Measurements from ENCODE around the gene NGEF.

Gene NGEF

GRCh38 chr2:232994446-232994845, 18.6 kb downstream of the NGEF start:
- DNase-seq = no peak

- DNase-seq = no peak
Measured at GRCh38 chr2:232993231-232993821, 19.7 kb downstream of the NGEF start.

DNA sequence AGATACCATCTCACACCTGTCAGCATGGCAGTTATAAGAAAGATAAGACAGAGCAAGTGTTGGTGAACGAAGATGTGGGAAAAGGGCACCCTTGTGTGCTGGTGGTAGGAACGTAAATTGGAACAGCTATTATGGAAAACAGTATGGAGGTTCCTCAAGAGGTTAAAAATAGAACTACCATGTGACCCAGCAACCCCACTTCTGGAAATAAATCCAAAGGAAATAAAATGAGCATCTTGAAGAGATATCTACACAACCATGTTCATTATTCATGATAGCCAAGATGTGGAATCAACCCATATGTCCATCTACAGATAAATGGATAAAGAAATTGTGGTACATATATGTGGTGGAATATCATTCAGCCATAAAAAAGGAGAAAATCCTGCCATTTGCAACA, 26.9 kb downstream of the NGEF start:
- DNase-seq = no peak

DNA sequence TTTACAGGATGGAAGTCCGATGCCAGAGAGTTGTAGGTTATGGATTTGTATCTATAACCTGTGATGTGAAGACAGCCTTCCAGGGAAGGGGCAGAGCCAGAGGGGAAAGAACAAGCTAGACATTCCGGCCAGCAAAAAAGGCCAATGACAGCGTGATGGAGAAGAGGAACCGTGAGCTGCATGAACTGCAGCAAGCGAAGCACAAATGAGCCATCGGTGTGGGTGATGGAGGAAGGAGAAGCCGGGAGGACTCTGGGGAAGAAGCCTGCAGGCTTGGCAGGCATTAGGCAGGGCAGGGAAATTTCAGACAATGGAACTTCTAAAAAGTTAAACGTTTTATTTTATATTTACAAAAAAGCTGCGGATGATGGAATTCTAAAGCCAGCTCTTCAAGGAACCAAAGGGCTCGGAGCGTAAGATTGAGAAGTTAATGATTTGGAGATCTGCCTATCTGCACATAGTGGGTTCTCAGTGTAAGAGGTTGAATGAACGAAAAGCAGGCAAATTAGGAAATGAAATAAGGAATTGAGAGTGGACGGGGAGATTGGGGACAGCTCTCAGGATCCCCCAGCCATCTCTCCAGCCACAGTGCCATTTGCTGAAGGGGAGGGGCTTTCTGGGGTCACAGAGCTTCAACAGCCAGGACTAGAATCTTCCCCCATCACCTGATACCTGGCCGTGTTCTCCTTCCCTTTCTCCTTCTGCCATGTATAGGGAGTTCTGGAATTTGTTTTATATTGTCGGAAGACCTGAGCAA, 28.4 kb downstream of the NGEF start:
- DNase-seq = no peak

DNA sequence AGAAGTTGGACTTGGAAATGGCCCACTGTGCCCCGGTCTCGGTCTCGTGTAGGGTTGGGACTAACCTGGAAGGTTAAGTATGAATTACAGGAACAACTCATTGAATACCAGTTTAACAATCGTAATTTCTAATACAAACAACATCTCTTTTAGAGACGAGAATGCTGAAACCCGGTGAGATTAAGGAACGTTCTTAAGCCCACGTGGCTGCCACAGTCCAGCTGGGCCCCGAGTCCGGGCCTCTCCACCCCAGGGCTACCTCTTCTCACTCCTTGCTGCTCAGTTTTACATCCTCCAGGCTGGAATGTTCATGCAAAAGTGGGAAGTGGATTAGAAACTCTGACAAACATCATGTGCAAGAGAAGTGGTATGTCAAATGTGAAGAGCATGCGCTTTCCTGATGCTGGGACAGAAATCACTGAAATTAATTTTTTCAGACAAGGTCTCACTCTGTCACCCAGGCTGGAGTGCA, 29.4 kb downstream of the NGEF start:
- DNase-seq = no peak

- DNase-seq = no peak
Measured at GRCh38 chr2:232982926-232983668, 30.0 kb downstream of the NGEF start.

DNA sequence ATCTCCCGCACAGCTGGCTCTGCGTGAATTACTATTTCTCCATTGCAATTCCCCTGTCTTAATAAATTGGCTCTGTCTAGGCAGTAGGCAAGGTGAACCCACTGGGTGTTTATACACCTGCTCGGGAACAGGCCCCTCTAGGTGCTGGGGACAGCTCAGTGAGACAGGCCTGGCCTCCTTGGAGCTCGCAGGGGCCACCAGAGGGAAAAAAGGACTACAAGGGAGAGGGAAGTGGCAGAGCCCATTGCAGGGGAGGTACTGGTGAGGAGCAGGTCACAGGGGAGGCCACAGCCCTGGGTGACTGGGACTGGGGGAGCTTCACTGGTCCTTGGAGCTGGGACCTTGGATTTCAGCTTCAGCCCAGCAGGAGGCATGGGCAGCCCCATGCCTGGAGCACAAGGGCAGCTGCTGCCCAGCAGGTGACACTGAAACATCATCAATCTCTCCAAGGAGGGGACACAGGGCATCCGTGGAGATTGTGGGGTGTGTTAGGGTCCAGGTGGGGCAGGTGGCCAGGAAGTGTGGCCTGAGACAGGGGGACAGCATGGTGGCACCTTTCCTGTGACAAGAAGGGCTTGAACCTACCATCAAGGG, 31.2 kb downstream of the NGEF start:
- DNase-seq = no peak

DNA sequence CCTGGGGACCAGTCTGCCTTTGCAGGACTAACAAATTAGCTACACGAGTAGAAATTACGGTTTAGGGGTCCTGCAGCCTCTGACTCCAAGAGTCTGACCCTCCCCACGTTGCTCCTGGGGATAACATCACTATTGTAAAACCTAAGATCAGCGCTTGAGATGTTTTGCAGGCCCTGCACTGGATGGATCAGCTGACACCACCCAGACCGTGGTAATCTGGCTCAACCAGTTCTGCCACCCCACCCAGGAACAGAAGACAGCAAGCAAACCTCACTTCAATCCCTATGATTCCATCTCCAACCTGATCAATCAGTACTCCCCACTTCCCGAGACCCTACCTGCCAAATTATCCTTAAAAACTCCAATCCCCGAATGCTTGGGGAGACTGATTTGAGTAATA, 31.7 kb downstream of the NGEF start:
- DNase-seq = no peak

- no peak for DNase-seq
Measured at GRCh38 chr2:232980683-232981082, 32.4 kb downstream of the NGEF start.

DNA sequence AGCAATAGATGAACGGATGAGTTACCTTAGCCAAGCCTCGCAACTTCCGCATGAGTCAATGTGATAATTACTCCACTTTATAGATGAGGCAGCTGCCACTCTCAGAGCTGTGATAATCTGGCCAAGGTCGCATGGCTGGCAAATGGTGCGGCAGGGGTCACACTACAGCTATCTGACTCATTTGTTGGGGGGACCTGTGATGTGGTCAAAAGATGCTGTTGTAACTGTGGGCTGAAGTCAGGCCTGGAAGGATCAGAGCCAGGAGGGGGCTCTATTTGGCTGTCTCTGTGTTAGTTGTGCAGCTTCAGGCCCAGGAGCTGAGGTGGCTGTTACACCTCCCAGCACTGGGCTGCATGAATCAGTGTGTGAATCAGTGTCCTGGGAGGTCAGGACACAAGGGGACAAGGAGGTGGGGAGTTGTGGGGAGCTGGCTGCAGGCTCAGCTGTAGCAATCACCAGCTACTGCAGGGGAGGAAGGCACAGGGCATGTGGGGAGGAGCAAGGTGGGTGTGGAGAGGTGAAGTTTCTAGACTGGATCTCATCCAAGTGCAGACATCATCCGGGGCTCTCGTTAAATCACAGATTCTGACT, 33.1 kb downstream of the NGEF start:
- DNase-seq = peak; percentile 35

GRCh38 chr2:232977438-232977971, 35.6 kb downstream of the NGEF start:
- no peak for DNase-seq

DNA sequence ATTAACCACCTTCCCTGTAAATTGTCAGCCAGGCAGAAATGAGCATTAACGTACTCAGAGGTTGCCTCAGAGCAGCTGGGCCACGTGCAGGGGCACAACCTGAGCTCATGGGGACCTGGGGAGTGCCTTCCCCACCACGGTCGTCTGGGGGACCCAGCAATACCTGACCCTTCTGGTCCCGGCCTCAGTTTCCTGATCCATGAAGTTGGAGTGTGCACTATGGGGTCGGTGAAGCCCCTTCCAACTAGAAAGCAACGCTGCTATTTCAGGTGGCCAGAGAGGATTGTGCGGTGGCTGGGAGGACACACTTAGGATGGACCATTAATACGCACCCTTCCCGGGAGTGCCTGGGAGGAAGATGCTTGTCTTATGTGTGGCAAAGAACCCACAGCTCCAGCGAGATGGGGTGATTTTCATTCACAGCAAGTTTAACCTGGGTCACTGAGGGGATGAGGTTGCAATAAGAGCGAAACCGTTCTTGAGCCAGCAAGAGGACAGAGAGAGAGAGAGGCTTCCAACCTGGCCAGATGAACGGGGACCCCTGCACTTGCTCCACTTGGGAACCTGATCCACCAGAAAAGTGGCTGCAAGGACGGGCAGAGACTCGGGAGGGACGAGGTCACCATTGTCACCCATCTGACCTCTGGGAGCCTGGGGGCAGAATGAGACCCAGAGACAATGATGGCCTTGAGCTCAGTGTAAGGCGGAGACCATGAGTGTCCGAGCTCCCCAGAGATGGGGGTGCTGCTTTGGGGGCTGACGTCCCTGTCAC, 36.2 kb downstream of the NGEF start:
- no peak for DNase-seq

GRCh38 chr2:232976176-232976575, 36.9 kb downstream of the NGEF start:
- no peak for DNase-seq

- DNase-seq = no peak
Measured at GRCh38 chr2:232974396-232974795, 38.7 kb downstream of the NGEF start.

- DNase-seq = no peak
Measured at GRCh38 chr2:232973796-232974195, 39.3 kb downstream of the NGEF start.

DNA sequence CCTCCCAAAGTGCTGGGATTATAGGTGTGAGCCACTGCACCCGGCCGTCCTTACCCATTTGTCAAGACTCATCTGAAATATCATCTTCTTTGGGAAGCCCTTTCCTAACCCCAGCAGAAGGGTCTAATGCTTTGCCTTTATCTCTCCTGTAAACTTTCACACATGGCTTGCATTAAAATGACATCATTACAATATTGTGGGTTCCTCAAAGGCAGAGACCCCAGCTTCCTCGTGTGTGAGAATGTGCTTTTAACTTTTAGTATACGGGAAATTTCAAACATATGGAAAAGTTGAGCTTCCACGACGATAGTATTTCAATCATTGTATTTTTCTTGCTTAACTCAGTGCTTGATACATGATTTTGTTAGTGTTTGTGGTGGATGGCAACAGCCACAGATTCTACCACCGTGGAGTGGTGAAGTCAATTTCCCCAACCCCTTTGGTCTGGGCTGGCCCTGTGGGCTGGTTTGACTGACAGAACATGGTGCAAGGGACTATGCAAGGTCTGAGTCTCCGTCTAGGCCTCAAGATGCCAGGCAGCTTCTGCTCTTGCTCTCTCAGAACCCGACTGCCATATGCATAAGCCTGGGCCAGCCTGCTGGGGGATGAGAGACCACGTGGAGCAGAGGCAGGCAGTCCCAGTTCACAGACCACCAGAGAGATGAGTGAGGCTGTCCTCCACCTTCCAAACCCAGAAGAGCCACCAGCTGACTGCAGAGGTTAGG, 39.9 kb downstream of the NGEF start:
- DNase-seq = no peak

GRCh38 chr2:232971744-232972143, 41.3 kb downstream of the NGEF start:
- DNase-seq = no peak

DNA sequence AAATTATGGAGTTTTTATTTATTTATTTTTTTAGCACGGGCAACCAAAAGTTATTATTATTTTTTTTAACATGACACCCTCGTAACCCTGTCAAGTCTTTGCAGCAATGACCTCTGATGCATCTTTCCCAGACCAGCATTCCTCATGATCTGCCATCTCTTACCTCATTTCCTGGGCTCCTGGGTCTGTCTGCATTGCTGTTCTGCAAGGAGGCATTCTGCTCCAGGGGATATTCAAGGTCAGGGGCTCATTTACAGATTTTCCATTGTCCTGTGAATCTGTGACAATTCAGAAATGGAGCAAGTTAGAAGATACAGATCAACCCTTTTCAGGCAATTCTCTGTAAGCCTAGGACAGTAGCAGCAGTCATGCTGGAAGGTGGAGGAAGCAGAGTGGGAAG, 43.0 kb downstream of the NGEF start:
- no peak for DNase-seq

- no peak for DNase-seq
Measured at GRCh38 chr2:232967474-232967873, 45.6 kb downstream of the NGEF start.

- no peak for DNase-seq
Measured at GRCh38 chr2:232966122-232966521, 46.9 kb downstream of the NGEF start.

DNA sequence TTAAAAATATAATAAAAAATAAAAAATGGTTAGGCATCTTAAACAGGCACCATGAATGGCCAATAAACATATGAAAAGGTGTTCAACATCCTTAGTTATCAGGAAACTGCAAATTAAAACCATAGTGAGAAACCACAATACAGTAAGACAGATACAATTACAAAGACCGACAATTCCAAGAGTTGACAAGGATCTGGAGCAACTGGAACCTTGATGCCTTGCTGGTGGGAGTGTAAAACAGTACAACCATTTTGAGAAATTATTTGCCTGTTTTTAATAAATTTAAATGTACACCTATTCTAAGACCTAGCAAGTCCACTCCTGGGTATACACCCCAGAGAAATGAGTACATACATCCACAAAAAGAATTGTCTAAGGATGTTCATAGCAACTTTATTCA, 49.1 kb downstream of the NGEF start:
- no peak for DNase-seq

All from NCI-H1694 treated with DMSO at 0.1 percent for 48 hours (cell line).